ENCODE results near the gene SUB1. TPM values are rescaled to one million over a fixed set of nuclear protein-coding genes. Genes with fewer than 3 reads are reported as not detected.
A peak's percentile ranks its signal among the peaks of the same experiment; 100 is the strongest.

Gene SUB1
- total RNA-seq, 1 experiment from 2014 or later = 324 TPM

GRCh38 chr5:32586276-32586599 is 881 bp downstream of the SUB1 start:
- DNase-seq (ENCODE audit: low spot score) = no peak
- ChIA-PET POLR2A (ENCODE audit: low non-redundant PET) (no interaction called here), CTCF (interaction anchor here (0.6 kb wide), 1 partner anchor 18 kb away, joined by 5 read pairs; no protein-coding TSS in a partner anchor)
- Histone ChIP-seq H3K27me3 (replicated peaks; ENCODE audit: insufficient read depth, low read depth, low read length, poor library complexity) (no peaks in the 10 kb centered on the region), H3K27ac (ENCODE audit: low read depth, low read length, poor library complexity, severe bottlenecking) (peak overlapping the region; percentile 99), H3K9me3 (ENCODE audit: low read depth, low read length, poor library complexity, severe bottlenecking) (no peaks in the 10 kb centered on the region), H3K36me3 (ENCODE audit: insufficient read depth, low read length, poor library complexity, severe bottlenecking) (peaks cover 21% of the 10 kb centered on the region), H3K4me1 (ENCODE audit: insufficient read depth, low read length, poor library complexity, severe bottlenecking) (peaks cover 17% of the 10 kb centered on the region), H3K4me3 (ENCODE audit: low read depth, low read length, poor library complexity, severe bottlenecking) (peak overlapping the region; percentile 90)
- no peak for TF ChIP-seq CTCF (conservative IDR thresholded peaks at IDR 0.05; ENCODE audit: low read depth, low read length)
- TF ChIP-seq EZH2 (IDR thresholded peaks at IDR 0.05; ENCODE audit: borderline replicate concordance, low read depth, low read length, poor library complexity, severe bottlenecking) = no peak
- intact Hi-C loops (cut with micrococcal nuclease; ENCODE audit: unreplicated experiment) = loop anchor here (5.0 kb wide), 1 partner anchor 79 kb away; no protein-coding TSS in a partner anchor
- BruUV-seq (replicated peaks) = no TSS peak

GRCh38 chr5:32587067-32587551 is 1.8 kb downstream of the SUB1 start:
- no peaks in the 10 kb centered on the region for H3K27me3 ChIP-seq (replicated peaks; ENCODE audit: insufficient read depth, low read depth, low read length, poor library complexity)
- no peaks in the 10 kb centered on the region for H3K9me3 ChIP-seq (ENCODE audit: low read depth, low read length, poor library complexity, severe bottlenecking)
- peak overlapping the region; percentile 90 for H3K4me3 ChIP-seq (ENCODE audit: low read depth, low read length, poor library complexity, severe bottlenecking)
- intact Hi-C loops (cut with micrococcal nuclease; ENCODE audit: unreplicated experiment) = loop anchor here (5.0 kb wide), 1 partner anchor 80 kb away; no protein-coding TSS in a partner anchor
- peaks cover 30% of the 10 kb centered on the region for H3K36me3 ChIP-seq (ENCODE audit: insufficient read depth, low read length, poor library complexity, severe bottlenecking)
- DNase-seq (ENCODE audit: low spot score) = no peak
- peaks cover 17% of the 10 kb centered on the region for H3K4me1 ChIP-seq (ENCODE audit: insufficient read depth, low read length, poor library complexity, severe bottlenecking)
- POLR2A ChIA-PET (ENCODE audit: low non-redundant PET) = no interaction called here
- no TSS peak for BruUV-seq (replicated peaks)
- TF ChIP-seq CTCF (conservative IDR thresholded peaks at IDR 0.05; ENCODE audit: low read depth, low read length) (no peak), EZH2 (IDR thresholded peaks at IDR 0.05; ENCODE audit: borderline replicate concordance, low read depth, low read length, poor library complexity, severe bottlenecking) (no peak)
- H3K27ac ChIP-seq (ENCODE audit: low read depth, low read length, poor library complexity, severe bottlenecking) = no peak overlapping the region
- CTCF ChIA-PET = no interaction called here

GRCh38 chr5:32589416-32589815 is 4.1 kb downstream of the SUB1 start:
- H3K27ac ChIP-seq (ENCODE audit: low read depth, low read length, poor library complexity, severe bottlenecking) = no peak overlapping the region
- DNase-seq (ENCODE audit: low spot score) = no peak
- intact Hi-C loops (cut with micrococcal nuclease; ENCODE audit: unreplicated experiment) = loop anchor here (5.0 kb wide), 1 partner anchor 82 kb away; no protein-coding TSS in a partner anchor
- no peak for TF ChIP-seq EZH2 (IDR thresholded peaks at IDR 0.05; ENCODE audit: borderline replicate concordance, low read depth, low read length, poor library complexity, severe bottlenecking)
- no peak for TF ChIP-seq CTCF (conservative IDR thresholded peaks at IDR 0.05; ENCODE audit: low read depth, low read length)
- ChIA-PET POLR2A (ENCODE audit: low non-redundant PET) (interaction anchor here (1.0 kb wide), 1 partner anchor 58 kb away, joined by 3 read pairs; no protein-coding TSS in a partner anchor), CTCF (interaction anchor here (0.6 to 1.9 kb wide), 5 partner anchors 100 to 357 kb away, joined by 3 to 52 read pairs (median 5); no protein-coding TSS in a partner anchor)
- H3K36me3 ChIP-seq (ENCODE audit: insufficient read depth, low read length, poor library complexity, severe bottlenecking) = peaks cover 53% of the 10 kb centered on the region
- H3K9me3 ChIP-seq (ENCODE audit: low read depth, low read length, poor library complexity, severe bottlenecking) = no peaks in the 10 kb centered on the region
- no peak overlapping the region for H3K4me3 ChIP-seq (ENCODE audit: low read depth, low read length, poor library complexity, severe bottlenecking)
- H3K27me3 ChIP-seq (replicated peaks; ENCODE audit: insufficient read depth, low read depth, low read length, poor library complexity) = no peaks in the 10 kb centered on the region
- BruUV-seq (replicated peaks) = no TSS peak
- peaks cover 17% of the 10 kb centered on the region for H3K4me1 ChIP-seq (ENCODE audit: insufficient read depth, low read length, poor library complexity, severe bottlenecking)

All from A673 (cell line).